ENCODE results near the gene HMCES.

Gene HMCES

GRCh38 chr3:129278966-129279906 lies 566 bp downstream of the HMCES start (continued):
- TF ChIP-seq ZFP30 (CRISPR knock-in tag; IDR thresholded peaks at IDR 0.05): no peak

- no peak for TF ChIP-seq ZC3H10 (CRISPR knock-in tag; IDR thresholded peaks at IDR 0.05)
- no peak for ATAC-seq
Measured at GRCh38 chr3:129280183-129280582, 1.5 kb downstream of the HMCES start.

- ATAC-seq: no peak
Measured at GRCh38 chr3:129281726-129282125, 3.1 kb downstream of the HMCES start.

GRCh38 chr3:129282727-129283327 lies 4.2 kb downstream of the HMCES start:
- TF ChIP-seq PPARA (CRISPR knock-in tag; IDR thresholded peaks at IDR 0.05; ENCODE audit: borderline replicate concordance): no peak
- TF ChIP-seq CSRNP3 (CRISPR knock-in tag; IDR thresholded peaks at IDR 0.05): no peak
- TF ChIP-seq ZFP30 (CRISPR knock-in tag; IDR thresholded peaks at IDR 0.05): no peak
- TF ChIP-seq SNAI2 (CRISPR knock-in tag; IDR thresholded peaks at IDR 0.05): no peak
- TF ChIP-seq OSR1 (CRISPR knock-in tag; IDR thresholded peaks at IDR 0.05): no peak
- TF ChIP-seq CSDC2 (CRISPR knock-in tag; IDR thresholded peaks at IDR 0.05): no peak
- TF ChIP-seq ZFP3 (CRISPR knock-in tag; IDR thresholded peaks at IDR 0.05): no peak
- no peak for TF ChIP-seq PATZ1 (CRISPR knock-in tag; IDR thresholded peaks at IDR 0.05; ENCODE audit: borderline replicate concordance)
- no peak for ATAC-seq

More at GRCh38 chr3:129281726-129282125, 3.1 kb downstream of the HMCES start:
- TF ChIP-seq CSRNP3 (CRISPR knock-in tag; IDR thresholded peaks at IDR 0.05) (no peak), TOX (CRISPR knock-in tag; IDR thresholded peaks at IDR 0.05; ENCODE audit: borderline replicate concordance) (no peak)

GRCh38 chr3:129286081-129286480 lies 7.4 kb downstream of the HMCES start:
- ATAC-seq: no peak

More at GRCh38 chr3:129286081-129286480, 7.4 kb downstream of the HMCES start:
- no peak for TF ChIP-seq ZNF70 (CRISPR knock-in tag; IDR thresholded peaks at IDR 0.05)
- no peak for TF ChIP-seq BACH2 (CRISPR knock-in tag; IDR thresholded peaks at IDR 0.05; ENCODE audit: borderline replicate concordance)
- TF ChIP-seq PPARA (CRISPR knock-in tag; IDR thresholded peaks at IDR 0.05; ENCODE audit: borderline replicate concordance): no peak
- TF ChIP-seq ZC3H10 (CRISPR knock-in tag; IDR thresholded peaks at IDR 0.05): no peak
- TF ChIP-seq POU6F1 (CRISPR knock-in tag; IDR thresholded peaks at IDR 0.05; ENCODE audit: borderline replicate concordance, low read depth): no peak
- TF ChIP-seq ZNF565 (CRISPR knock-in tag; conservative IDR thresholded peaks at IDR 0.05; ENCODE audit: low read depth): no peak
- no peak for TF ChIP-seq TSHZ2 (CRISPR knock-in tag; IDR thresholded peaks at IDR 0.05)
- TF ChIP-seq CSRNP3 (CRISPR knock-in tag; IDR thresholded peaks at IDR 0.05): no peak
- TF ChIP-seq ZNF8 (CRISPR knock-in tag; IDR thresholded peaks at IDR 0.05): no peak
- no peak for TF ChIP-seq ESRRG (CRISPR knock-in tag; IDR thresholded peaks at IDR 0.05)
- TF ChIP-seq CREB5 (CRISPR knock-in tag; IDR thresholded peaks at IDR 0.05; ENCODE audit: low read depth): no peak
- no peak for TF ChIP-seq SNAI2 (CRISPR knock-in tag; IDR thresholded peaks at IDR 0.05)
- TF ChIP-seq TCF4 (CRISPR knock-in tag; IDR thresholded peaks at IDR 0.05; ENCODE audit: borderline replicate concordance): no peak

All from SK-N-SH treated with all-trans-retinoic acid at 6 μM for 48 hours (cell line).